Eye (tissue), 1 donor: Measurements from ENCODE around the gene NCBP2L.
A peak's percentile ranks its signal among the peaks of the same experiment; 100 is the strongest.

Experiments used
- DNase-seq: peaks from one replicate; pipeline ENCODE4 v3.0.0-alpha.2; 2015

The NCBP2L gene

DNA sequence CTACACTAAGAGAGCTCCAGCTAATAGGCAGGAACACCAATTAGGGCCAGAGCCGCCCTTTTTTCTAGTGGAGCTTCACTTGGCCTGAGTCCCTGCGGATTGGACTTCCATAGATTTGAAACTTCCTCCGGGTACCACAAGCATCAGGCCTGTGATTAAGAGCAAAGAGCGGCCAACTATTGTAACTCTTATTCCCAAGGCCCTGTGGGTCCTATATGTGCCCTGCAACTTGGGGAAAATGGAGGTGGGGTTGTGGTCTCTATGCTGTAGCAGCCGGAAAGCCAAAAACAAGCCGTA lies at the start of gene NCBP2L:
Gene NCBP2L (plus strand): TSS at position 198 of the 297 bp plus-strand sequence. CDS start 16,488 bp downstream, outside the sequence.
- no peak for DNase-seq

DNA sequence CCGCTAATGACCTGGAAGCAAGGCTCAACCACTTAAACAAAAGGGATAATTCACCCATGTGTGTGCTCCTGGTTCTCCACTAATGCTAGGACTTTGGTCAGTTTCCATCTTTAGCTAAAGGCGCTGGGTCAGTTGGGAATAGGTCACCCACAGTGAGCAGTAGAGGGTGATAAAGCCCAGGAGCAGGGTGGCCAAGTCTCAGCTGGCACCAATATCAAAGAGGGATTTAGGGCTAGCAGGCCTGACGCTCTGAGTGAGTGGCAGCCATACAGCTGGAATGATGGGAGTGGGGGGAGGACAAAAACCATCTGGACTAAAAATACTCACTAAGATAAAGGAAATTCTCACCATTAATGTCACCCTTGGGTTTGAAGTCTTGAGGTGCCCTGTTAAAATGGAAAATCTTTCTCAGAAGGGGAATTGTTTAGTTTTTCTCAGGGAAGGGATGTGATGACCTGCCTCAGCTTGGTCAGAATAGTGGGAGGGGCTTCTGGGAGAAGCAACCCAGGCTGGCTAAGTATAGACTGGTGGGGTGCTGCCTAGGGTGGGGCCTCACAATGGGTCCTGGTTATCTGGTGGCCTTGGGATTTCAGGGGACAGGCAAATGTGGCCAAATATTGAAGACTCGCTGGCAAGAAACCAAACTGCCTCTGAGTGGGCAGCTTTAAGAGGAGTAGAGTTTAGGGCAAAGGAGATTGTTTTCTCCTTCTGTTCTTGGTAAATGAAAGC lies 49.0 kb upstream of the NCBP2L start:
- DNase-seq, result no peak

DNA sequence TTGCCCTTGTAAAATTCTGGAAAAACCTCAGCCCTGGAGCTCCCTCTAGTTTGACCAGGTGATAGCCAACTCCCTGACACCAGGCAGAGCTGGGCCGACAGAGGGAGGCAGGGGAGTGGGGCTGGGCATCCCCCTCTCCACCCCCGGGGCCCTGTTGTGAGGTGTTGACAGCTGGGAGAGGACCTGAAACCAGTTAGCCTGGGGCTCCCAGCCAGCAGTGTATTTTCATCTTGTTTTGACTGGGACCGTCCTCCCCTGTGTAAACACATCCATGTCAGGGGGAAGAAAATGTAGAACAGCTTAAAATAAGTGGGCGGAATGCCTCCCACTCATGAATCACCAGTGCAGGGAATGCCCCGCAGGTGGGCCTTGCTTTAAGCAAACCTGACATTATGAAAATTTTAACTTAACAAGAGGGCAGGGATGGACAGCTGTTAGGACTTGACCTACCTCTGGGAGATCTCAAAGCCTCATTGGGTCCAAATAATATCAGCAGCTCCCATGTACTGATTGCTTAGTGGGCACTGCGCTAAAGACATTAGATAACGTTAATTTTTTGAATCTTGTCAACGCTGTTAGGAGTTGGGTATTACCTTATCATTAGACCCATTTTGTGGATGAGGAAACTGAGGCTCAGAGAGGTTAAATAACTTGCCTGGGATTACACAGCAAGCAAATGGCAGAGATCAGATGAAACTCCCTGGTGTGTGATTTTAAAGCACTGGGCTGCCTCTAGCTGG lies 47.8 kb upstream of the NCBP2L start:
- DNase-seq, result no peak

DNA sequence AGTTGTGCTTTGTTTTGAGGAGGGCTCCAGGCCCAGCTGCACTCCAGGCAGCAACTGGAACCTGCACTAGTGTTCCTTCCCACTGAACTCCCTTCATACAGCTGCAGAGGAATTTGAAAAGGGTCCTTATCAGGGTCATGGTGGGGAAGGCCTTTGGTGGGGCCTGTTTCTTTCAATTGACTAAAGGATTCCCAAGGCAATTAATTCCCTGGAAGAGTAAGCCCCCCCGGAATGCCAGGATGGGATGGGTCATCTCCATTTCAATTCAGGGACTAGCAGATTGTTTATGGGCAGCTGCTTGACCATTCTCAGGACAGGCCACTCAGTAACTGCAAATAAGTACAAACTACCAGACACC lies 47.3 kb upstream of the NCBP2L start:
- DNase-seq, result no peak

DNA sequence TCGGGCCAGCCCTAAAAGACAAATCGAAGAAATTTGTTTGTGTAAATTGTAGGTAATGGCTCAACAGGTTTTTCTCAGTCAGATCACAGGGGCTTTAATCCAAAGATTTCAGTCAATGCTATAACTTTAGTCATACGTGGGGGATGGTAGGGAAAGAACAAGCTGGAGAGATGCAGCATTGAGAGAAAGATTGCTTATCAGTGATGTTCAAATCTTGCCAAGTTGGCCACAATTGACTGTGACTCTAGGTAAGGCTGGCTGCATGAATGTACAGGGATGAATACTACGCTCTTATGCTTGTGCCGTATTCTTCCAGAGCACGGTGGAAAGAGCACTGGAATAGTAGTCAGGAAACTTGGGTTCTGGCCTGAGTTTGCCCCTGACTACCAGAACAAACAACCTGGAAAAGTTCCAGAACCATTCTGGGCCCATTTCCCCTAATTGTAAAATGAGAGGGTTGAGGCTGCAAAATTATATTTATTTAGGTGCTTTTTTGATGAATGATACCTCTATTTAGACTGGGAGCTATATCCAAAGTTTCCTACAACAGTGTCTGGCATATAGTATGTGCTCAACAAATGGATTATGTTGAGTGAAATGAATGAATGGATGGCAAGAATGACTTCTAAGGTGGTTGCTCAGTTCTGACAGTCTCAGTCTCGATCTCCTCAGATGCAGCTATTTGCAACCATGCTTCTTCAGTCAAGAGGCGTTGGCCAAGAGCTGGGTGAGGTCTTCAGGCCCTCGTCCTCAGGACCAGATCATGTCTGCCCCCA lies 46.4 kb upstream of the NCBP2L start:
- DNase-seq, result no peak

DNA sequence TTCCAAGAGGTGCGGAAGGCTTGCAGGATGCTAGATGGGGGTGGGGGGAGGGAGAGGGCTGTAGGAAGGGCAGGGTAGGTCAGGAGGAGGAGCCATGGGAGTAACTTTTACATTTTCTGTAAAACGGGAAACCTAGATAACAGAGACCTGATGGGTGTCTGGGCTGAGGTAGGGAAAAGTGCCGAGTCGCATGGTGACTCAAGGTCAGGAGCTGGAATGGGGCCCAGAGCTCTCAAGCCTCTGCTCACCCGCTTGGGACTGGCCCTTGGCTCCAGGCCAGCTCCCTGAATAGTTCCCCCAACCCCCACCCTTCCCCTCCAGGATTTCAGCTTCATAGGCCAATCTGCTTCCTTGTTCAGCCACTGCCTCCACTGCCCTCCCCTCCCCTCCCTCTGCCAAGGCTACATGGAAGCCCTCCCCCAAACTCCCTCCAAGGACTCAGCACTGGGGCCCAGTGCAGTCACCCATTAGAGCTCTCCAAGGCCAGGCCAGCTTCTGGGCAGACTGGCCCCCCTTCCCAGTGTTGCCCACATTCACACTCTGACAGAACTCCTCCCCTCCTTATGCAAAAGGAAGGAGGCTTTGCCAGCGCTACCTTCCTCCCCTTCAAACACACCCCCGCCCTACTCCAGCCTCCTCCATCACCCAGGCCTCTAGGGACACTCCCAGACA lies 45.6 kb upstream of the NCBP2L start:
- DNase-seq, result peak; percentile 51

DNA sequence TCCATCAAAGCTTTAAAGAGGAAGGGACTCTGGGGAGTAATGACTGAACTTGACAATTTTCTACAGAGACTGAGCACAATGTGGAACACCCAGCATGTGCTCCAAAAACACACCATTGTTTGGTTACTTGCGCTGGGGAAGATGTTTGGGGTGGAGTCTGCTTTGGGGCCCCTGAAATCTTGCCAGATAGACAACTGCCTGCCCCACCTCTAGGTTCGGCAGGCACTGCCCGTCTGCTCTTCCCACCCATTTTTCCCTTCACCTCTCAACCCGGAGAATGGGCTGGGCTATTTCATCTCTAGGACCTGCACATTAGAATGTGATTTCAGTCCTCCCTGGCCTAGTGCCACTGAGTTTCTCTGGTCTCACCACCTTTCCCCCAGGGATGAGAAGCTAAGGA lies 43.8 kb upstream of the NCBP2L start:
- no peak for DNase-seq

DNA sequence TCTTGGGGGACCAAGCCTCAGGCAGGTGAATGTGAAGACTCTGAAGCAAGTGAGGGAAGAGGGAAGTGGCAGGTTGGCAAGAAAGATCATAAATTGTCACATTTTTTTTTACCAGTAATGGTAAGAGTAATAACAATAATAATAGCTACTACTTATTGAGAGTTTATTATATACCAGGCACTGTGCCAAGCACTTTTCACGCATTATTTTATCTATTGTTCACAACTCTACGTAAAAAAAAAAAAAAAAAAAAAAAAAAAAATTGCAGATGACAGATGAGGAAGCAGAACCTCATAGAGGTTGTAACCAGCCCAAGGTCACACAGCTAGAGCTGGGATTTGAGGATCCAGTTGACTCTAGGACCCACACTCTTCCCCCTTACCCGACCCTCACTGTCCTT lies 42.9 kb upstream of the NCBP2L start:
- no peak for DNase-seq

DNA sequence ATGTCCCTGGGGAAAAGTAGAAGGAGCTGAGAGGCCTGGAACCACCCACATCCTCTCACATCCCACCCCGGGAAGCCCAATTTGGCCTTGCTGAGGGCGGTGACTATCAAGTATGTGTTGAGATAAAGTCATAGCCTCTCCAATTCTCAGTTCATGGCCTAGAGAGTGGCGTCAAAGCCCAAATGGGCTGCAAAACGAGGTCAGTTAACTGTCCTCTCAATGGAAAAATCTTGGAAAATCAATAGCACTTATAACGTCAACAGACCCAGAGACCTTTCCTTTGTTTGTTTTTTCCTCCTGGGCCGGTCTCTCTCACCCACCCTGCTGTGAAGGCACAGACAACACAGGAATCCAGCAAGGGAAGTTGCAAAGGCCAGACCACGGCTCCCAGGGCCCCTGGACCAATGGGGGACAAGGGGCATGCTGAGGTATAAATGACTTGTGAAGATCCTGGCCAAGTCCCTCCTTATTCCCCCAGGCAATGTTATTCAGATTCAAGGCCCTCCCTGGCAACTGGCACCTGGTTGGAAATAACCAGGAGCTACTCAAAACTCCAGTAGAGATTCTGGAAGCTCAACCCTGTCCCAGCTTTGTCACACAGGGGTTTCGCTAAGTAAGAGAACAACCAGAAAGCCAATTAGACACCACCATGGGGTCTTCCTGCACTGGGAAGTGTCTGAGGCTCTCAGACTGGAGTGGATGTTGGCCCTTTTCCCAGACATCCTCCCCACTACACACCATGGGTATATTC lies 40.6 kb upstream of the NCBP2L start:
- DNase-seq, result no peak

DNA sequence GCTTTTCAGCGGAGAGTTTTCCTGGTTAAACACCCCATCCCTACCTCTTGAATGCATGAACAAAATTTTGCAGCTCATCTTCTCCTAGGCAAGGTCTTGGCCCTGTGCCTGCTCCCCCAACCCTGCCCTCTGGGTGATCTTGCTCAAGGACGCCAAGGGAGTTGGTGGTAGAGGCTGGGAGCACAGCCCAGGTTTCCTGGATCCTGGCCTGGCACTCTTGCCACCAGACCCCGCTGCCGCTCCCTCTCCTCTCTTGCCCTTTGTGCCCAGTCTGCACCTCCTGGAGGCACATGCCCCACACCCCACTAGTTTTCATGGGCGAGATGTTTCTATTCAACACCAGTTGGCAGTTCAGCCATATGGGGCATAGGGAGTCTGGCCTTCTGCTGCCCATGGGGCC lies 39.3 kb upstream of the NCBP2L start:
- DNase-seq, result no peak

DNA sequence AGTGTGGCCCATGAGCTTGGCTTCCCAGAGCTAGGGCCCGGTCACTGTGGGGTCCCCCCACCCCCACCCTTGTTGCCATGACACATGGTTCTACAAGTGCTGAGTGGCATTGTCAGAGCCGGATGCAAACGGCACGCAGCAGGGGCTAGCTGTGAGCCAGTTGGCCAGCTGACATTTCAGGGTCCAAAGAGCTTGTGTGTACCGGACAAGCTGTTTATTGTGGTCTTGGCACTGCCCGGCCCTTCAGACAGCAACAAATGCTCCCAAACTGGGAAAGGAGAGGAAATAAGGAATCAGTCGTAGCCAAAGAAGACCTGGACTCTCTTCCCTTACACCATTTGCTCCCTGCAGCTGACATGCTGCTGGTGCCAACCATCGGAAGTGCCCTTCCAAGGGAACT lies 38.8 kb upstream of the NCBP2L start:
- no peak for DNase-seq

DNA sequence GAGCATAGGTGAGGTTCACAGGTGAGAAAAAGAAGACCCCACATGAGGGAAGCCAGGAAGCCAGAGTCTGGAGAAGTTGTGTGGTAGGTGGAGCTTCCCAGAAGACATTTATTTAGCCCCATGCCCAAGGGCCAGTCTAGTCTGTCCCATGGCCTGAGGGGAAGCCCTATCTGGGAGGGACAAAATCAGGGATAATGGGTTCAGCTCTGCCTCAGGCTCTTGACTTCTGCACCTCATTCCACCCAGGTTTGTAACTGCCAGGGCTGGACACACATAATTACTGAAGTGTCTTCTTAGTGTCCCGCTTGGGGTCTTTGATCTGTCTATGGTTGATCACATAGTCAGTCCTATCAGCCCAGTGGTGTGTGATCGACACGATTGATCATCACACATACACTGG lies 38.0 kb upstream of the NCBP2L start:
- no peak for DNase-seq

DNA sequence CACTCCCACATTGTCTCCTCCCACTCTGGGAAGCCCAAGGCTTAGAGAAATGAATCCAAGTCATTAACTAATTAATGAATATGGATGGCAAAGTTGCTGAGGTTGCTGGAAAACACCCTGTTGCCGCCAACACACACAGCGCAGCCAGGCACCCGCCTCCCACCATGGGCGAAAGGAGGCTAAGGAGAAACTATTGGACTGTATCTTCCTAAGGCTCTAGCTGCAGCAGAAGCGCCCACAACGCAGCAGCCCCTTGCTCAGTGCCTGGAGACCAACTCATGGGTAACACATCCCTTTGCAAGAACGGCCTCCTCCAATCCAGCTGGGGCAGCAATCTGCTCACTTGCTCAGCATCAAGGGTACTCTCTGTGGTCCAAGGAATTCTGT lies 36.1 kb upstream of the NCBP2L start:
- no peak for DNase-seq

DNA sequence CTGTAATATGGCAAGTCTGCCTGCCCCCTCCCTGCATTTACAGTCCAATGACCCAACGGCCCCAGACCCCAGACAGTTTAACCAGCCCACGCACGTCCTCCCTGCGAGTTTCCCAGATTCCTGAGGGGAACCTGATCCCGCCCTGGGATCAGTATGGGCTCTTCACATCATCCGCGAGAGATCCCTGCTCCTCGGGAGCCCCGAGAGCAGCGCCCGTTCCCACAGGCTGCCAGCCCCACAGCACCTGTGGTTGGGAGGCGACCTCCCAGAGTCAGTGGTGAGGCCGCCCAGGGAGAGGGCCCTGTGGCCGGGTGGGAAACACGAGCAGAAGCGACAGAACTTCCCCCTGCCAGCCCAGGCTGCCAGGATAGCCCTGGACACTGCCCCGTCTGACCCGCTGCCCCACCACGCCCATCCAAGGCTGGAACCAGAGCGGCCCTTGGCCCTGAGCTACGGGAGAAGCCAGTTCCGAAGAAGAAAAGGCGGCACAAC lies 34.8 kb upstream of the NCBP2L start:
- DNase-seq, result no peak

DNA sequence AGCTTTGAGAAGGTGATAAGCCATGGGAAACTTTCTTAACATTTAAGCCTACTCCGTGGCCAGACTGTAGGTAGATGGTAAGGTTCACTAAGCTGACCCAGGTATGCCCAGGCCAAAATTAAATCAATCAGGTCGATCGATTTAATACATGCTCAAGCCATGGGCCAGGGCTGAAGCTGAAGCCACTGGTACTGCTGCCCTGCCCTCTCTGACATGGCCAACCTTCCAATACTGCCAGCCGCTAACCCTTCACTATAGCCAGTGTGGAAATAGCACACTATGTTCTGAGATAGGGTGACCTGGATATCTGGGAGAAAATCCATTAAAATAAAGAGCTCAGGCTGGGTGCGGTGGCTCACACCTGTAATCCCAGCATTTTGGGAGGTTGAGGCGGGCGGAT lies 33.5 kb upstream of the NCBP2L start:
- DNase-seq, result no peak

DNA sequence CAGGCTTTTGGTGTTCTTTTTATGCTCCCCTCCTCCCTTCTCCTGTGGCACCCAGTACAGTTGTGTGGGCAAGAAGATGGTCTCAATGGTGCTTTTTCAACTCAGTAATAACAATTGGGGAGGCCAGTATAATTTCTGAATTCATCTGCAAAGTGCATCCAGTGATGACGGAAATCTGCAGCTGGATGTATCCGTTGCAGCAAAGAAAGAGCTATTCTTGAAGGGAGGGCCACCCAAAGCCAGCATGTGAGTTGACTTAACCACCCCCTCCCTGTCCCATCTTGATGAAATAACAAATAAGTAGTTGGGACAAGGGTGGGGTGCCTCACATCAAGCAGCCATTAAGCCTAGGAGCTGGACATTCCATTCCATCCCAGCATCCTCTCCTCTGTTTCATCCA lies 32.7 kb upstream of the NCBP2L start:
- no peak for DNase-seq

DNA sequence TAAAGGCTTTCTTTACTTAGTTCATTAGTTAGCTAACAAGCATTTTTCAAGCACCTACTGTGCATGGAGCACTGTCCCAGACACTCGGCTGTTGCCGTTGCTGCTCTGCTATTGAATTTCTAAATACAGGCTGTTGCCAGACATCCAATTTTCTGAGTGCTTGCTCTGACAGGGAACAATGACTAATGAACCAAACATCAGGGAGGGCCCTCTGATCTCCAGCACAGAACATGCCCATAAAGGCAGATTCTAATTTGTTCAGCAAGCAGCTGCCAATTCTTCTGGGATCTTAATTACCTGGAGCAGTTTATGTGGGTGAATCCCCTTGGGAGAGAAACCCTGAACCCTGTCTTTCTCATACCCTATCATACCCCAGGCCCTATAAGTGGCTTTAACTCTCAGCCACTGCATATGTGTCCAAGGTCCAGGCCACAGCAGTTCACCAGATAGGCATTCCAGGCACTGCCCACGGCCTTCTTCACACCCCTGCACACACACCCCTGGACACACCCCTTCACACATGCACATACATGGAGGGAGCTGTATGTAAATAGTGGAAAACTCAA lies 29.9 kb upstream of the NCBP2L start:
- DNase-seq, result peak; percentile 65

DNA sequence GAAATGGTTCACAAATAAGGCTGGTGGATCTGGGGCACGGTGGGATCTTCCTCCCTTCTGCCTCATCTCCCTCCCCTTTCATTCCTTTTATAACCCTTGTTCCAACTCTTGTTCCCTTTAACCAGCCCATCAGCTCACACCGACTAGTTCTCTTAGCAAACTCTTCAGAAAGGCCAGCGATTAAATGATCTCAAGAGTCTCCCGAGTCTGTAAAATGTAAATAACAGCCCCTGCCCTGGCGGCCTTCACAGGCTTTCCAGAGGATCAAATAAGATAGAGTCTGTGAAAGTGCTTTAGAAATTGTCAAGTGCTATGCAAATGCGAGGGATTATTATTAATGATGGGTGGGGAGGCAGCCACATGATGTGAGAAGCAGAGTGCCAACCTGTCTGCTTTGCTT lies 29.0 kb upstream of the NCBP2L start:
- no peak for DNase-seq

DNA sequence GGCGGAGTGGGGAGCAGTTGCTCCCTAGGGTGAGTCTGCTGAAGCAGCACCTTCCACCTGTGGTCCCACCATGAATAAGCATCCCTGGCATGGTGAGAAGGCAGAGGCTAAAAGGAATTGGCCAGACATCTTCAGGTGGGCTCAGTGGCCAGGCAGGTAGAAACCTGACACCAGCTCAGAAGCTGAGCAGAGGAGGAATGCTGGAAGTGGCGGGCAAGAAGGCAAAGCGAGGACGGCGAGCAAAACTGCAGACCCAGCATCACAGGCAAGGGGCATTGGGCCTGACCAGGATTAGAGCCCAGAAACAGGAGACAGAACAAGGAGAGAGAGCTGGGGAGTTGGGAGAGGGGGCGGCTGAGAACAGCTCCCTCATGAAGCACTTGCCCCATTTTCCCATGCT lies 27.3 kb upstream of the NCBP2L start:
- DNase-seq, result no peak

DNA sequence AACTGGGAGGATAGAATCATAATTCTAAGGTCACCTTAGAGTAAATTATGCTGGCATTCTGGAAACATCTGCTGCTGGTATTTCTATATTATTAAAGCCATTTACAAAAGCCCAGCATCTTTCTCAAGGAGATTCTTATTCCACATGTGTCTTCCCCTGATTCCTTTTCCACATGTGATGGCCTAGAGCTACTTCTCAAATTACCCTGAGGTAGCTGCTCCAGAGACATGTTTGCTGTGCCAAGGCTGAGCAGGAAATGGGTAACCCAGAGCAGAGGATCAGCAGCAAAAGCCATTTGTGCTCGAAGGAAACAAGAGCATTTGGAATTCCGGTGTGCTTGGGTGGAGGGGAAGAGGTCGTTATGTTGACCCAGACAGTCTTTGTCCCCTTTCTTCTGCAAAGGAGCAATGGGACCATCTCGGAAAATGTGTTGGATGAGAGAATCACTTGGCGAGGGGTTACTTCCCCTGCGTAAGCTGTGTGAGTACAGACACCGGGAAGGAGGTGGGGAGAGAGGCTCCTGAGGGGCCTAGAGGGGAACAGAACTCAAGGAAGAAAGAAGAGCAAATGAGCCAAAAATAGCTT lies 26.6 kb upstream of the NCBP2L start:
- DNase-seq, result no peak

DNA sequence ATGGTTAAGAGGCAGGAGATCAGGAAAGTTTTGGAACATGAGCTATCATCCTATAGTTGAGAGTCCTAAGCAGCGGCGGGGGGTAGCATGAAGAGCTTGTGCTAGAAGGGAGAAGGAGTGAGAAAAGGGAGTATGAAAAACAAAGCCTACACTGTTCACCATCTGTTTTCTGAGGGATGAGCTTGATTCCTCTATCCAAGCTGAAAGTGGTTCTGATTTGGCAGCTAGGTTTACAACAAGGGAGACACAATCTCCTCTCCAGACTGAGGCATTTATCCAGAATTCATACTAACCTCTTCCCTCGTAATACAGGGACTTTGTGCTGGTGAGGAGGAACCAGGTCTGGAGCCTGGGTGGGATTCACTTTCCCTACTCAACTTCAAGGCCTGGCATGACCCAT lies 25.5 kb upstream of the NCBP2L start:
- no peak for DNase-seq

DNA sequence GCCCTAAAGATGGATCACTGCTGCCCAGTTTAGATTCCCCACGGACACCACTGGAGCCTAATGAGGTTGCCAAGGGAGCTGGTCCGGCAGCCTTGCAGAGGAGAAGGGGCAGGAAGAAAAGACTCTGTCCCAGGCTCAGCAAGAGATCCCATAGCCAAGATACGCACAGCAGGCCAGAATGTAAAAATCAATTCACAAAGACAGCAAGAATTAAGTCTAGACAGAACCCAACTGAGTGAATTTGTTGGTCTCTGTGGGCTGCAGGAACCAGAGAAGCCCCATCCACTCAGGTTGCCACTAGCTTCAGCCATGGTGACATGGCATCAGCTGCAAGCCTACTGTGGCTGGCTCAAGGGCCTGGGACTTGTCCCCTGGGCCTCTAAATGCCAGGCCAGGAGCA lies 24.8 kb upstream of the NCBP2L start:
- DNase-seq, result no peak
